Activated B cell treated with CpG ODN at 0.5 μM for 24 hours (primary cell): ENCODE measurements around the gene PGM5. TPM values are rescaled to one million over a fixed set of nuclear protein-coding genes. Genes with fewer than 3 reads are reported as not detected.
A peak's percentile ranks its signal among the peaks of the same experiment; 100 is the strongest.

ENCODE experiments used
- ATAC-seq: fragments of 200-7000 bp; cut with Tn5 transposase; one replicate; pipeline ENCODE4 v1.10.0; 2021; ENCODE audit warnings: low read depth, mild to moderate bottlenecking, moderate library complexity
- CTCF ChIA-PET: fragments of 350-600 bp; sonication (Branson Sonifier 250); formaldehyde crosslinking; loops from one replicate; lab custom pipeline; 2021; ENCODE audit warnings: antibody characterized with exemption; lab: Charles Lee
- POLR2A ChIA-PET: fragments of 350-600 bp; sonication (Branson Sonifier 250); formaldehyde crosslinking; loops from one replicate; lab custom pipeline; 2021; ENCODE audit warnings: antibody characterized with exemption; lab: Charles Lee
- DNase-seq: peaks from one replicate; pipeline ENCODE4 v3.0.0; 2022
- H3K27ac Mint-ChIP-seq: one replicate; pipeline ENCODE4 v1.8.0; 2020; ENCODE audit warnings: mixed read lengths
- H3K27me3 Mint-ChIP-seq: one replicate; pipeline ENCODE4 v1.8.0; 2021; ENCODE audit warnings: mixed read lengths
- H3K36me3 Mint-ChIP-seq: one replicate; pipeline ENCODE4 v1.8.0; 2021; ENCODE audit warnings: low read depth, mixed read lengths
- H3K4me1 Mint-ChIP-seq: one replicate; pipeline ENCODE4 v1.8.0; 2021; ENCODE audit warnings: mixed read lengths
- H3K4me3 Mint-ChIP-seq: one replicate; pipeline ENCODE4 v1.8.0; 2020; ENCODE audit warnings: mild to moderate bottlenecking, mixed read lengths
- H3K9me3 Mint-ChIP-seq: one replicate; pipeline ENCODE4 v1.8.0; 2020; ENCODE audit warnings: mixed read lengths
- intact Hi-C: fragments of 100-400 bp; cut with micrococcal nuclease; formaldehyde crosslinking; loops from one replicate; pipeline ENCODE4 v1.15.1; 2024
- total RNA-seq: library from RNA; stranded (reverse); gene quantifications from 2 replicates; pipeline ENCODE4 v1.2.3, GENCODE V29; 2022
- TF ChIP-seq, protein P1 (sequence below): fragments of 200-600 bp; IDR thresholded peaks from one replicate; pipeline ENCODE4 v1.8.0; 2022; ENCODE audit warnings: antibody characterized with exemption, mild to moderate bottlenecking

Gene PGM5
- total RNA-seq, 1 donor from 2014 or later, result not detected

DNA sequence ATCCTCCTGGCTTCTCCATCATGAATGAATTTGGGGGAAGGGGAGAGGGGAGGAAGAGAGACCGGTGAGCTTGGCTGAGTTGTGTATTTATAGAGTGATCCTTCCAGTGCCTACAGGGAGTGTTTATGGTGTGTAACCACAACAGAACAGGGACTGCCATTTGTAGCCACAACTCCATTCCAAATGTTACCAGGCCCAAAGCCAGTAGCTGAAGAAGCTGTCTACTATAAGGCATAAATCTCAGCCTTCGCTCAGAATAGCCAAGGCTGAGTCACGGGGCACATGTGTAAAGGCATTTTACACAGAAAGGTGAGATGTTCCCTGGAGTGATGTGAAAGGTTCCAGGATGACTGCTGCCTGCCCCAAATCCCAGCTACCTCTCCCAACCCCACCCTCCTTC lies 181.8 kb downstream of the PGM5 start:
- Mint-ChIP-seq H3K27ac (no peak overlapping the region), H3K27me3 (no peaks in the 10 kb centered on the region), H3K36me3 (no peaks in the 10 kb centered on the region), H3K4me3 (no peak overlapping the region), H3K9me3 (no peaks in the 10 kb centered on the region), H3K4me1 (peaks cover 6% of the 10 kb centered on the region)
- CTCF ChIA-PET, result no interaction called here
- ATAC-seq (no peak), DNase-seq (no peak)
- POLR2A ChIA-PET, result no interaction called here
- TF ChIP-seq, protein P1, sequence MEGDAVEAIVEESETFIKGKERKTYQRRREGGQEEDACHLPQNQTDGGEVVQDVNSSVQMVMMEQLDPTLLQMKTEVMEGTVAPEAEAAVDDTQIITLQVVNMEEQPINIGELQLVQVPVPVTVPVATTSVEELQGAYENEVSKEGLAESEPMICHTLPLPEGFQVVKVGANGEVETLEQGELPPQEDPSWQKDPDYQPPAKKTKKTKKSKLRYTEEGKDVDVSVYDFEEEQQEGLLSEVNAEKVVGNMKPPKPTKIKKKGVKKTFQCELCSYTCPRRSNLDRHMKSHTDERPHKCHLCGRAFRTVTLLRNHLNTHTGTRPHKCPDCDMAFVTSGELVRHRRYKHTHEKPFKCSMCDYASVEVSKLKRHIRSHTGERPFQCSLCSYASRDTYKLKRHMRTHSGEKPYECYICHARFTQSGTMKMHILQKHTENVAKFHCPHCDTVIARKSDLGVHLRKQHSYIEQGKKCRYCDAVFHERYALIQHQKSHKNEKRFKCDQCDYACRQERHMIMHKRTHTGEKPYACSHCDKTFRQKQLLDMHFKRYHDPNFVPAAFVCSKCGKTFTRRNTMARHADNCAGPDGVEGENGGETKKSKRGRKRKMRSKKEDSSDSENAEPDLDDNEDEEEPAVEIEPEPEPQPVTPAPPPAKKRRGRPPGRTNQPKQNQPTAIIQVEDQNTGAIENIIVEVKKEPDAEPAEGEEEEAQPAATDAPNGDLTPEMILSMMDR, result no peak
- intact Hi-C loops, result no loop called here

GRCh38 chr9:68540712-68541535 lies 184.5 kb downstream of the PGM5 start, which contains the start of gene TMEM252:
TSS of gene TMEM252 (minus strand) at chr9:68540883. CDS start at chr9:68540814, 69 bp downstream.
- DNase-seq, result no peak
- POLR2A ChIA-PET, result no interaction called here
- TF ChIP-seq, protein P1, result no peak
- no peak for ATAC-seq
- Mint-ChIP-seq H3K27me3 (no peaks in the 10 kb centered on the region), H3K4me1 (peaks cover 19% of the 10 kb centered on the region), H3K4me3 (no peak within 1 kb of the TSS), H3K9me3 (no peaks in the 10 kb centered on the region), H3K27ac (no peak within 1 kb of the TSS), H3K36me3 (no peaks in the 10 kb centered on the region)
- CTCF ChIA-PET, result interaction anchor here (1.4 to 2.8 kb wide), 3 partner anchors 19 to 33 kb away, joined by 4 to 10 read pairs (median 5); no protein-coding TSS in a partner anchor
- intact Hi-C loops, result no loop called here

DNA sequence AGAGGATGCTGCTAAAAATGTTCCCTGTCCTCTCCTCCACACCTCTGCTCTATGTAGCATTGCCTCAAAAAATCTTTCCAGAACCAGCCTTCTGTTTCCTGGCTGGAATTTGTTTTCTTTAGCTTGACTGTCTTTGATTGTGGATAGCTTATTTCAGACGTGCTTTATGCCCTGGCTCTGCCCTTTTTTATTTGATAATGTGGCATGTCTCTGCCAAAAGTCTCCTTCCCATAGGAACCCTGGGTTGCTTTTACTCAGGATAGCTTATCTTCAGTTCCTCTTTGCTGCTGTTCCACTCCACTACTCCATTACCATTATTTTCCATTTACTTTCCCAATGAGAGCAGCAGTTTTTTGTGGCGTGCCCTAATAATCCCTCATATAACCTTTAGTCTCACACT lies 185.2 kb downstream of the PGM5 start:
- Mint-ChIP-seq H3K4me3 (no peak overlapping the region), H3K27ac (no peak overlapping the region), H3K9me3 (no peaks in the 10 kb centered on the region), H3K27me3 (no peaks in the 10 kb centered on the region), H3K36me3 (no peaks in the 10 kb centered on the region), H3K4me1 (peaks cover 24% of the 10 kb centered on the region)
- ChIA-PET POLR2A (no interaction called here), CTCF (interaction anchor here (1.4 to 2.8 kb wide), 3 partner anchors 18 to 34 kb away, joined by 4 to 10 read pairs (median 5); no protein-coding TSS in a partner anchor)
- TF ChIP-seq, protein P1, result no peak
- intact Hi-C loops, result no loop called here
- ATAC-seq, result no peak
- no peak for DNase-seq

- Mint-ChIP-seq H3K9me3 (no peaks in the 10 kb centered on the region), H3K36me3 (no peaks in the 10 kb centered on the region), H3K4me1 (peaks cover 45% of the 10 kb centered on the region), H3K27ac (peak overlapping the region; percentile 9), H3K27me3 (no peaks in the 10 kb centered on the region), H3K4me3 (peak overlapping the region; percentile 8)
- intact Hi-C loops, result loop anchor here (5.0 kb wide), 1 partner anchor 38 kb away; no protein-coding TSS in a partner anchor
- DNase-seq (no peak), ATAC-seq (no peak)
- ChIA-PET CTCF (no interaction called here), POLR2A (interaction anchor here (0.6 kb wide), 1 partner anchor 95 kb away, joined by 6 read pairs; no protein-coding TSS in a partner anchor)
- TF ChIP-seq, protein P1, result no peak
Observed at GRCh38 chr9:68545033-68545705, 188.8 kb downstream of the PGM5 start.
